OCI-LY3 (cell line): Measurements from ENCODE around the gene ZNF768.

Experiments
- CTCF ChIP-seq: fragments of 200-600, 300-600 bp; sonication (generic); IDR thresholded peaks from 2 replicates; pipeline ENCODE4 v1.5.1; 2014; ENCODE audit warnings: antibody characterized with exemption, low read length, low read depth
- EZH2phosphoT487 ChIP-seq: fragments of 200-600 bp; shearing (Covaris generic); IDR thresholded peaks from 2 replicates; pipeline ENCODE4 v1.6.1; 2018; ENCODE audit warnings: antibody characterized with exemption, mixed run types, low read depth

- TF ChIP-seq CTCF (no peak), EZH2phosphoT487 (no peak)
Measured at GRCh38 chr16:30554557-30555314, 28.4 kb upstream of the ZNF768 start.
